Measurements from ENCODE around the gene C1QTNF12. TPM values are rescaled to one million over a fixed set of nuclear protein-coding genes. Genes with fewer than 3 reads are reported as not detected.

Gene C1QTNF12
- total and polyA plus RNA-seq, 2 of the 8 experiments (the other 6 are each of a cell fraction or from before 2014, with no cell fraction given), result 2.1 to 3.7 TPM

- FAIRE-seq (no peak), DNase-seq (ENCODE audit: low read depth in 1 of 2, low spot score in 2 of 2) (no peak)
- 69% methylated on average over 3 of the region's 11 CpGs; no CpG with 5 or more reads in 1 of the 2 experiments for WGBS, 2 experiments (ENCODE audit: extremely low coverage in 1 of 2, insufficient coverage in 1 of 2, insufficient read length in 1 of 2, insufficient replicate concordance in 2 of 2, low coverage in 1 of 2, low lambda C conversion rate in 2 of 2, missing lambda C conversion rate in 1 of 2)
- Histone ChIP-seq H3K56ac (replicated peaks; ENCODE audit: insufficient read length, low read depth, low read length) (no peak overlapping the region), H3K27ac (ENCODE audit: low read depth, low read length) (no peak overlapping the region), H3K36me3 (ENCODE audit: control insufficient read depth in 2 of 4, insufficient read depth in 4 of 4, low read length in 3 of 4) (no peaks in the 10 kb centered on the region), H3K4me3 (ENCODE audit: extremely low read depth in 1 of 4, insufficient read depth in 2 of 4, low read depth in 3 of 4, low read length in 4 of 4) (no peak overlapping the region), H4K20me1 (replicated peaks in 1 of 2; ENCODE audit: control insufficient read depth in 1 of 2, insufficient read depth in 2 of 2, low read length in 2 of 2) (peaks cover 4% of the 10 kb centered on the region in 2 experiments), H3K14ac (ENCODE audit: insufficient read length) (no peak overlapping the region), H3K9ac (replicated peaks in 1 of 4; ENCODE audit: extremely low read depth in 1 of 4, low read depth in 3 of 4, low read length in 3 of 4) (no peak overlapping the region), H3K4me1 (replicated peaks in 1 of 4; ENCODE audit: control insufficient read depth in 3 of 4, insufficient read depth in 4 of 4, low read length in 3 of 4) (peaks cover 0 to 6% (median 2%) of the 10 kb centered on the region in 4 experiments; a peak in 2 of 7 replicates), H2BK12ac (ENCODE audit: low read depth, low read length) (no peak overlapping the region), H3K27me3 (replicated peaks in 1 of 4; ENCODE audit: control insufficient read depth in 3 of 4, extremely low read depth in 1 of 4, insufficient read depth in 3 of 4, low read length in 3 of 4) (no peaks in the 10 kb centered on the region; a peak in 2 of 7 replicates), H3K23ac (ENCODE audit: insufficient read length) (no peak overlapping the region), H4K91ac (replicated peaks; ENCODE audit: insufficient read length, low read length) (no peak overlapping the region), H2BK5ac (ENCODE audit: low read depth, low read length) (no peak overlapping the region), H4K5ac (ENCODE audit: insufficient read length, low read depth, low read length) (no peak overlapping the region), H3K4ac (replicated peaks; ENCODE audit: insufficient read length, low read depth, low read length) (no peak overlapping the region), H3K4me2 (ENCODE audit: insufficient read depth in 1 of 2, low read depth in 2 of 2, low read length in 2 of 2) (no peak overlapping the region), H3K79me2 (ENCODE audit: control insufficient read depth in 1 of 2, insufficient read depth in 2 of 2, low read length in 2 of 2) (no peaks in the 10 kb centered on the region), H3K18ac (ENCODE audit: extremely low read depth, low read length) (no peak overlapping the region), H2BK120ac (replicated peaks; ENCODE audit: low read depth, low read length) (no peak overlapping the region), H4K8ac (ENCODE audit: extremely low read depth, insufficient read depth, low read length) (no peak overlapping the region), H2BK15ac (ENCODE audit: low read length) (no peak overlapping the region), H3K9me3 (ENCODE audit: insufficient read depth in 2 of 2, low read depth in 1 of 2, low read length in 1 of 2) (no peaks in the 10 kb centered on the region), H3K23me2 (ENCODE audit: low read depth, low read length) (no peaks in the 10 kb centered on the region), H2AFZ (ENCODE audit: low read length) (no peak overlapping the region), H2BK20ac (ENCODE audit: low read length) (no peak overlapping the region), H3K79me1 (ENCODE audit: low read depth, low read length) (no peaks in the 10 kb centered on the region), H2AK5ac (ENCODE audit: low read depth, low read length) (no peak overlapping the region)
- ChIA-PET POLR2A (ENCODE audit: partially characterized antibody) (interaction anchor here (1.3 to 2.4 kb wide), 2 partner anchors 9 to 161 kb away, joined by 3 to 12 read pairs; partner anchors contain the start of genes B3GALT6 and SDF4), CTCF (ENCODE audit: partially characterized antibody) (interaction anchor here (1.1 to 1.2 kb wide), 3 partner anchors 18 to 50 kb away, joined by 3 to 4 read pairs (median 3); no protein-coding TSS in a partner anchor)
- TF ChIP-seq MAFK (IDR thresholded peaks at IDR 0.05; ENCODE audit: low read depth, low read length) (no peak), GABPA (IDR thresholded peaks at IDR 0.05; ENCODE audit: borderline replicate concordance, insufficient read depth, low read length) (no peak), EZH2 (IDR thresholded peaks at IDR 0.05; ENCODE audit: low read depth, low read length, severe bottlenecking) (no peak), YY1 (IDR thresholded peaks at IDR 0.05; ENCODE audit: low read depth, low read length) (no peak), CHD2 (IDR thresholded peaks at IDR 0.05; ENCODE audit: low read length) (no peak), CEBPB (IDR thresholded peaks at IDR 0.05; ENCODE audit: low read depth, low read length) (no peak), CREB1 (IDR thresholded peaks at IDR 0.05) (no peak), JUN (IDR thresholded peaks at IDR 0.05; ENCODE audit: low read depth, low read length) (no peak), EP300 (IDR thresholded peaks at IDR 0.05; ENCODE audit: borderline replicate concordance in 1 of 2, low read depth in 2 of 2, low read length in 2 of 2) (no peak), RBBP5 (IDR thresholded peaks at IDR 0.05; ENCODE audit: borderline replicate concordance, low read depth, low read length) (no peak), KDM5A (IDR thresholded peaks at IDR 0.05; ENCODE audit: low read length) (no peak), TAF1 (IDR thresholded peaks at IDR 0.05; ENCODE audit: low read depth, low read length) (no peak), HDAC2 (IDR thresholded peaks at IDR 0.05; ENCODE audit: borderline replicate concordance in 1 of 2, low read depth in 2 of 2, low read length in 2 of 2) (no peak), CHD1 (IDR thresholded peaks at IDR 0.05; ENCODE audit: low read depth, low read length) (no peak), ZNF274 (IDR thresholded peaks at IDR 0.05; ENCODE audit: borderline replicate concordance, extremely low read depth, low read length) (no peak)
Observed at GRCh38 chr1:1240348-1240732, 6.2 kb downstream of the C1QTNF12 start.
